Measurements from ENCODE around the gene OR52E4.
A peak's percentile ranks its signal among the peaks of the same experiment; 100 is the strongest.

The OR52E4 gene

DNA sequence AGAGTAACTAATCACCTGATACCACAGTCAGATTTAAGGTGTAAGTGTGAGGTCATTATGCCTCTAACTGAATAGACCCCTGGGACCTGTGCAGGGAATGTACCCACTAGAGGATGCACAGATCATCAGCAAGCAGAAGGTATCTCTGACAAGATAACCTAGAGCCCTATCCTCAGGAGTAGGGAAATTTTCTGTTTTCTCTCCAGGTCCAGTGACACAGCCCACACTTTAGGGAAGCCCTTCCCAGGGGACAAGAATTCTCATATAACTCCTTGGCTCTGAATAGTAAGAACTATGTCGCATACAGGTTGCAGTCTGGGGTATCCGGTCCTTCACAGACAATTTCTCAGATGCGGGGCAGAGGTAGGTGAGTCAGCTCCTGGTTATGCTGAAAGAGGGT, 12.5 kb downstream of the OR52E4 start, which contains the start of gene OR52E5:
TSS of gene OR52E5 (plus strand) at position 301 of the 400 bp plus-strand sequence. CDS start 7,569 bp downstream, outside the sequence.
- no peaks in the 10 kb centered on the region for H3K4me1 ChIP-seq (ENCODE audit: insufficient read depth, poor library complexity, severe bottlenecking)

DNA sequence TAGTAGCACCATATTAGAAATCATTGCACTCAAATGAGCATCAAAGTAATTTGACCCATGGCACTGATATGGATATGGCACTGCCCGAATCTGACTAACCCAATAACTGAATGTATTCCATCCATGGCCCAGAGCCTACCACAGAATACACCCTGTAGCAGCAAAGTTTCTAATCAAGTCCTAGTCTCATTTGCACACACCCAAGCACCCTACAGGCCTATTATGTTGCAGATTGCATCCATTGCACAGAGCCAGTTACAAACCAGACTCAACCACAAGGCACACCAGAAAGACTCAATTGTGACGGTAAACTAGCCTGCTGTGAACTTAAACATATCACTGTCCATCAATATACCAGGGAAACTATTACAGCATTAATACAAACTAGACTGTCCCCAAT, 19.1 kb downstream of the OR52E4 start:
- H3K4me3 ChIP-seq (ENCODE audit: severe bottlenecking) = no peak overlapping the region
- no peaks in the 10 kb centered on the region for H3K9me3 ChIP-seq (ENCODE audit: severe bottlenecking)
- H3K27ac ChIP-seq (ENCODE audit: poor library complexity, severe bottlenecking) = no peak overlapping the region
- no peaks in the 10 kb centered on the region for H3K27me3 ChIP-seq (ENCODE audit: insufficient read depth, poor library complexity, severe bottlenecking)
- no peak for ATAC-seq (ENCODE audit: low read depth)
- no peaks in the 10 kb centered on the region for H3K4me1 ChIP-seq (ENCODE audit: insufficient read depth, poor library complexity, severe bottlenecking)
- no peaks in the 10 kb centered on the region for H3K36me3 ChIP-seq (ENCODE audit: low read depth)
- TF ChIP-seq CTCF (IDR thresholded peaks at IDR 0.05; ENCODE audit: poor library complexity, severe bottlenecking) = no peak
- DNase-seq (ENCODE audit: low spot score) = no peak

More for the DNA sequence above, 12.5 kb downstream of the OR52E4 start, which contains the start of gene OR52E5:
- 0 out of 3 replicates have a peak, but pooled peaks have one; percentile 10 for ATAC-seq (ENCODE audit: low read depth)
- Histone ChIP-seq H3K36me3 (ENCODE audit: low read depth) (no peaks in the 10 kb centered on the region), H3K9me3 (ENCODE audit: severe bottlenecking) (no peaks in the 10 kb centered on the region), H3K27ac (ENCODE audit: poor library complexity, severe bottlenecking) (no peak within 1 kb of the TSS), H3K4me3 (ENCODE audit: severe bottlenecking) (no peak within 1 kb of the TSS), H3K27me3 (ENCODE audit: insufficient read depth, poor library complexity, severe bottlenecking) (no peaks in the 10 kb centered on the region)
- no peak for DNase-seq (ENCODE audit: low spot score)
- TF ChIP-seq CTCF (IDR thresholded peaks at IDR 0.05; ENCODE audit: poor library complexity, severe bottlenecking) = no peak

- H3K27ac ChIP-seq (ENCODE audit: poor library complexity, severe bottlenecking) = no peak overlapping the region
- TF ChIP-seq CTCF (IDR thresholded peaks at IDR 0.05; ENCODE audit: poor library complexity, severe bottlenecking) = no peak
- ATAC-seq (ENCODE audit: low read depth) = no peak
- no peaks in the 10 kb centered on the region for H3K9me3 ChIP-seq (ENCODE audit: severe bottlenecking)
- H3K36me3 ChIP-seq (ENCODE audit: low read depth) = no peaks in the 10 kb centered on the region
- H3K27me3 ChIP-seq (ENCODE audit: insufficient read depth, poor library complexity, severe bottlenecking) = no peaks in the 10 kb centered on the region
- no peak for DNase-seq (ENCODE audit: low spot score)
- H3K4me3 ChIP-seq (ENCODE audit: severe bottlenecking) = no peak overlapping the region
- H3K4me1 ChIP-seq (ENCODE audit: insufficient read depth, poor library complexity, severe bottlenecking) = no peaks in the 10 kb centered on the region
Measured at GRCh38 chr11:5910540-5910939, 30.1 kb downstream of the OR52E4 start.

GRCh38 chr11:5922749-5923426, 42.5 kb downstream of the OR52E4 start:
- no peak for DNase-seq (ENCODE audit: low spot score)
- H3K36me3 ChIP-seq (ENCODE audit: low read depth) = no peaks in the 10 kb centered on the region
- H3K27ac ChIP-seq (ENCODE audit: poor library complexity, severe bottlenecking) = no peak overlapping the region
- peak; percentile 56; the same call in 2 of the 3 replicates for ATAC-seq (ENCODE audit: low read depth)
- TF ChIP-seq CTCF (IDR thresholded peaks at IDR 0.05; ENCODE audit: poor library complexity, severe bottlenecking) = no peak
- no peaks in the 10 kb centered on the region for H3K27me3 ChIP-seq (ENCODE audit: insufficient read depth, poor library complexity, severe bottlenecking)
- no peaks in the 10 kb centered on the region for H3K4me1 ChIP-seq (ENCODE audit: insufficient read depth, poor library complexity, severe bottlenecking)
- no peaks in the 10 kb centered on the region for H3K9me3 ChIP-seq (ENCODE audit: severe bottlenecking)
- H3K4me3 ChIP-seq (ENCODE audit: severe bottlenecking) = no peak overlapping the region

GRCh38 chr11:5923427-5923776, 43.0 kb downstream of the OR52E4 start:
- no peaks in the 10 kb centered on the region for H3K9me3 ChIP-seq (ENCODE audit: severe bottlenecking)
- no peaks in the 10 kb centered on the region for H3K36me3 ChIP-seq (ENCODE audit: low read depth)
- no peak overlapping the region for H3K4me3 ChIP-seq (ENCODE audit: severe bottlenecking)
- no peak for ATAC-seq (ENCODE audit: low read depth)
- no peak for DNase-seq (ENCODE audit: low spot score)
- H3K27ac ChIP-seq (ENCODE audit: poor library complexity, severe bottlenecking) = no peak overlapping the region
- H3K27me3 ChIP-seq (ENCODE audit: insufficient read depth, poor library complexity, severe bottlenecking) = no peaks in the 10 kb centered on the region
- TF ChIP-seq CTCF (IDR thresholded peaks at IDR 0.05; ENCODE audit: poor library complexity, severe bottlenecking) = no peak
- no peaks in the 10 kb centered on the region for H3K4me1 ChIP-seq (ENCODE audit: insufficient read depth, poor library complexity, severe bottlenecking)

All from RWPE2 (cell line).